CD14-positive monocyte (primary cell): ENCODE data around the gene BORCS5. TPM values are rescaled to one million over a fixed set of nuclear protein-coding genes. Genes with fewer than 3 reads are reported as not detected.

Experiments used
- DNase-seq, 3 donors: peaks; one replicate each; pipeline ENCODE4 v3.0.0-alpha.2; 2011 to 2022
- H2AFZ ChIP-seq: 2 replicates; pipeline ENCODE4 v1.6.0; 2012; ENCODE audit warnings: mild to moderate bottlenecking, low read depth, low read length, inconsistent platforms; ENCODE audit not compliant: insufficient read depth, poor library complexity, severe bottlenecking
- H3K27ac ChIP-seq, 2 donors: 1 replicate in 1 of 2; 2 replicates in 1 of 2; pipeline ENCODE4 v1.5.1; 2012 to 2013; ENCODE audit warnings: low read length in 2 of 2, control low read depth in 1 of 2, inconsistent platforms in 1 of 2, low read depth in 1 of 2, mild to moderate bottlenecking in 1 of 2
- H3K27me3 ChIP-seq, 2 donors: one replicate each; pipeline versions ENCODE4 v1.6.0 to v1.6.1; 2011 to 2013; ENCODE audit warnings: low read length in 2 of 2; ENCODE audit not compliant: control insufficient read depth in 2 of 2, insufficient read depth in 2 of 2
- H3K36me3 ChIP-seq, 2 donors: replicated peaks in 1 of 2; 1 replicate in 1 of 2; 2 replicates in 1 of 2; pipeline versions ENCODE4 v1.5.1 to v1.6.1; 2012 to 2013; ENCODE audit warnings: low read length in 2 of 2, control low read depth in 1 of 2, inconsistent platforms in 1 of 2, mild to moderate bottlenecking in 1 of 2; ENCODE audit not compliant: insufficient read depth in 2 of 2, control insufficient read depth in 1 of 2
- H3K4me1 ChIP-seq, 2 donors: 1 replicate in 1 of 2; 2 replicates in 1 of 2; pipeline versions ENCODE4 v1.5.1 to v1.6.1; 2012 to 2013; ENCODE audit warnings: low read length in 2 of 2, control low read depth in 1 of 2, inconsistent platforms in 1 of 2, mild to moderate bottlenecking in 1 of 2, moderate library complexity in 1 of 2; ENCODE audit not compliant: insufficient read depth in 2 of 2, control insufficient read depth in 1 of 2
- H3K4me2 ChIP-seq: replicated peaks from 2 replicates; pipeline ENCODE3; 2012; ENCODE audit warnings: low read length, moderate library complexity, mild to moderate bottlenecking; ENCODE audit not compliant: poor library complexity, severe bottlenecking; ENCODE audit errors: extremely low read depth
- H3K4me3 ChIP-seq, 3 experiments: fragments of 200-600 bp in 1 of 3; sonication (generic) in 1 of 3; replicated peaks in 1 of 3; 1 replicate in 2 of 3; 2 replicates in 1 of 3; pipeline ENCODE4 v1.5.1; 2011 to 2013; ENCODE audit warnings: low read length in 3 of 3, mild to moderate bottlenecking in 3 of 3, control low read depth in 2 of 3, low read depth in 2 of 3, inconsistent platforms in 1 of 3, moderate library complexity in 1 of 3
- H3K79me2 ChIP-seq: 2 replicates; pipeline ENCODE4 v1.6.0; 2012; ENCODE audit warnings: mild to moderate bottlenecking, control low read depth, inconsistent platforms, low read length, moderate library complexity; ENCODE audit not compliant: insufficient read depth
- H3K9ac ChIP-seq: 2 replicates; pipeline ENCODE4 v1.6.0; 2017; ENCODE audit warnings: low read length, mild to moderate bottlenecking; ENCODE audit not compliant: insufficient read depth, poor library complexity, severe bottlenecking
- H3K9me3 ChIP-seq, 2 donors: replicated peaks in 1 of 2; 1 replicate in 1 of 2; 2 replicates in 1 of 2; pipeline versions ENCODE4 v1.5.1 to v1.6.1; 2012 to 2013; ENCODE audit warnings: low read length in 2 of 2, control low read depth in 1 of 2; ENCODE audit not compliant: control insufficient read depth in 1 of 2, insufficient read depth in 1 of 2
- H4K20me1 ChIP-seq: 2 replicates; pipeline ENCODE4 v1.6.0; 2012; ENCODE audit warnings: mild to moderate bottlenecking, low read length, control low read depth, moderate library complexity; ENCODE audit not compliant: insufficient read depth
- H3K27ac Mint-ChIP-seq, 7 donors: one replicate each; pipeline ENCODE4 v1.8.0; 2020; ENCODE audit warnings: mild to moderate bottlenecking in 7 of 7, mixed read lengths in 7 of 7, moderate library complexity in 6 of 7, inconsistent platforms in 2 of 7
- H3K27me3 Mint-ChIP-seq, 3 donors: one replicate each; pipeline ENCODE4 v1.8.0; 2021 to 2022; ENCODE audit warnings: low read depth in 3 of 3, mild to moderate bottlenecking in 3 of 3, mixed read lengths in 3 of 3, moderate library complexity in 3 of 3, inconsistent platforms in 1 of 3
- H3K36me3 Mint-ChIP-seq, 2 donors: one replicate each; pipeline ENCODE4 v1.8.0; 2020; ENCODE audit warnings: mixed read lengths in 2 of 2, inconsistent platforms in 1 of 2, mild to moderate bottlenecking in 1 of 2
- H3K4me1 Mint-ChIP-seq: one replicate; pipeline ENCODE4 v1.8.0; 2020; ENCODE audit warnings: mild to moderate bottlenecking, mixed read lengths
- H3K4me3 Mint-ChIP-seq, 2 donors: one replicate each; pipeline ENCODE4 v1.8.0; 2020; ENCODE audit warnings: mild to moderate bottlenecking in 2 of 2, mixed read lengths in 2 of 2, moderate library complexity in 1 of 2
- H3K9me3 Mint-ChIP-seq, 7 donors: one replicate each; pipeline ENCODE4 v1.8.0; 2020 to 2022; ENCODE audit warnings: mixed read lengths in 7 of 7, mild to moderate bottlenecking in 6 of 7, moderate library complexity in 6 of 7, inconsistent platforms in 2 of 7
- WGBS: methylation state at CpG from one replicate; pipeline ENCODE4 v1.1.5; 2013; ENCODE audit warnings: missing lambda C conversion rate; ENCODE audit not compliant: insufficient coverage; 5-methylcytosine and 5-hydroxymethylcytosine counted together
- intact Hi-C, 2 donors: fragments of 100-400 bp; cut with micrococcal nuclease; formaldehyde crosslinking; loops; one replicate each; pipeline versions ENCODE4 v1.15.0 to v1.15.1; 2023
- polyA plus RNA-seq, 3 donors: library from polyadenylated mRNA; depleted of rRNA in 1 of 3; unstranded in 2 of 3; stranded (reverse) in 1 of 3; fragments of 300-500 nt in 2 of 3; fragments of >200 nt in 1 of 3; fragmentation: Illumina TruSeq in 2 of 3; gene quantifications; 1 replicate in 2 of 3; 2 replicates in 1 of 3; pipeline ENCODE4 v1.2.3, GENCODE V29; 2012 to 2021
- TF ChIP-seq, protein P1 (sequence below): fragments of 200-600 bp; IDR thresholded peaks from one replicate; pipeline ENCODE4 v1.8.0; 2022; ENCODE audit warnings: antibody characterized with exemption, mild to moderate bottlenecking

BORCS5 gene
- polyA plus RNA-seq, 3 donors: 8.5 to 15.1 (median 9.6) TPM

GRCh38 chr12:12398026-12398859, 41.4 kb downstream of the BORCS5 start:
- no peaks in the 10 kb centered on the region for H4K20me1 ChIP-seq
- no peaks in the 10 kb centered on the region for H3K36me3 ChIP-seq
- H3K4me2 ChIP-seq: no peak overlapping the region
- Mint-ChIP-seq H3K27ac (no peak overlapping the region), H3K9me3 (no peaks in the 10 kb centered on the region), H3K4me3 (no peak overlapping the region), H3K4me1 (peaks cover 17% of the 10 kb centered on the region), H3K36me3 (peaks cover 0 to 17% of the 10 kb centered on the region in 2 donors), H3K27me3 (no peaks in the 10 kb centered on the region)
- DNase-seq: peak in 1 of 3 donors; percentile 9
- no peaks in the 10 kb centered on the region for H3K9me3 ChIP-seq
- TF ChIP-seq, protein P1, sequence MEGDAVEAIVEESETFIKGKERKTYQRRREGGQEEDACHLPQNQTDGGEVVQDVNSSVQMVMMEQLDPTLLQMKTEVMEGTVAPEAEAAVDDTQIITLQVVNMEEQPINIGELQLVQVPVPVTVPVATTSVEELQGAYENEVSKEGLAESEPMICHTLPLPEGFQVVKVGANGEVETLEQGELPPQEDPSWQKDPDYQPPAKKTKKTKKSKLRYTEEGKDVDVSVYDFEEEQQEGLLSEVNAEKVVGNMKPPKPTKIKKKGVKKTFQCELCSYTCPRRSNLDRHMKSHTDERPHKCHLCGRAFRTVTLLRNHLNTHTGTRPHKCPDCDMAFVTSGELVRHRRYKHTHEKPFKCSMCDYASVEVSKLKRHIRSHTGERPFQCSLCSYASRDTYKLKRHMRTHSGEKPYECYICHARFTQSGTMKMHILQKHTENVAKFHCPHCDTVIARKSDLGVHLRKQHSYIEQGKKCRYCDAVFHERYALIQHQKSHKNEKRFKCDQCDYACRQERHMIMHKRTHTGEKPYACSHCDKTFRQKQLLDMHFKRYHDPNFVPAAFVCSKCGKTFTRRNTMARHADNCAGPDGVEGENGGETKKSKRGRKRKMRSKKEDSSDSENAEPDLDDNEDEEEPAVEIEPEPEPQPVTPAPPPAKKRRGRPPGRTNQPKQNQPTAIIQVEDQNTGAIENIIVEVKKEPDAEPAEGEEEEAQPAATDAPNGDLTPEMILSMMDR: no peak
- H3K27me3 ChIP-seq: no peaks in the 10 kb centered on the region
- no peak overlapping the region for H2AFZ ChIP-seq
- peaks cover 4 to 6% of the 10 kb centered on the region in 2 donors for H3K4me1 ChIP-seq
- no peak overlapping the region for H3K4me3 ChIP-seq
- 100% methylated on average over 1 of the region's 7 CpGs for WGBS
- no peaks in the 10 kb centered on the region for H3K79me2 ChIP-seq
- no peak overlapping the region for H3K27ac ChIP-seq
- H3K9ac ChIP-seq: no peak overlapping the region
- intact Hi-C loops: no loop called here

DNA sequence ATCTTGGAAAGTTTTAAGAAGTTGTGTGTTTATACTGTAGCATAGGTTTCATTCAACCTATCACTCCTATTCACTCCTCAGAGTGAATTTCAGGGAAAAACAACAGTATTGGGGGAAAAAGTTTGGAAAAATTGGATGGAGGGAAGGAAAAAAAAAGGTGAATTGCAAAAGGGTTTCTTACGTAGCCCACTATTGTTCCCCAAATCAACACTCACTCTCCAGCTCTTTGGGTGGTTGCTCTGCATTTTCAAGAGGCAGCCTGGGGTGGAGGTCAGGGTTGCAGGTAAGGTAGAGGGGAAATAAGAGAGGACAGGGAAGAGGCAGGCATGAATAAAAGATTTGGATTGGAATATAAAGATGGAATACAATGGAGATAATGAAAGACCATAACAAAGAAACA, 42.3 kb downstream of the BORCS5 start:
- Histone ChIP-seq H3K4me2 (no peak overlapping the region), H3K9me3 (no peaks in the 10 kb centered on the region), H3K79me2 (no peaks in the 10 kb centered on the region), H3K4me3 (no peak overlapping the region), H3K27me3 (no peaks in the 10 kb centered on the region), H2AFZ (no peak overlapping the region), H4K20me1 (no peaks in the 10 kb centered on the region), H3K36me3 (no peaks in the 10 kb centered on the region), H3K9ac (no peak overlapping the region), H3K4me1 (peaks cover 6 to 10% of the 10 kb centered on the region in 2 donors), H3K27ac (no peak overlapping the region)
- WGBS: no CpG with 5 or more reads among the region's 1 CpG
- no peaks in the 10 kb centered on the region for H3K9me3 Mint-ChIP-seq
- peak overlapping the region in 2 of 7 donors; percentile 6 to 59 for H3K27ac Mint-ChIP-seq
- no peaks in the 10 kb centered on the region for H3K27me3 Mint-ChIP-seq
- peaks cover 25% of the 10 kb centered on the region for H3K4me1 Mint-ChIP-seq
- DNase-seq: no peak
- intact Hi-C loops: no loop called here
- TF ChIP-seq, protein P1: no peak
- no peak overlapping the region for H3K4me3 Mint-ChIP-seq
- H3K36me3 Mint-ChIP-seq: peaks cover 0 to 17% of the 10 kb centered on the region in 2 donors
